IMR-90 (cell line): ENCODE results near the gene SPACA7.

Experiments used
- MXI1 ChIP-seq: IDR thresholded peaks from 2 replicates; pipeline ENCODE4 v1.6.1; 2012; ENCODE audit warnings: low read depth, mild to moderate bottlenecking, low read length, moderate library complexity, borderline replicate concordance
- TF ChIP-seq, protein P1 (sequence below): conservative IDR thresholded peaks from 2 replicates; pipeline ENCODE4 v1.5.1; 2012; ENCODE audit warnings: mild to moderate bottlenecking, low read depth, low read length, improper control_type of control experiment

DNA sequence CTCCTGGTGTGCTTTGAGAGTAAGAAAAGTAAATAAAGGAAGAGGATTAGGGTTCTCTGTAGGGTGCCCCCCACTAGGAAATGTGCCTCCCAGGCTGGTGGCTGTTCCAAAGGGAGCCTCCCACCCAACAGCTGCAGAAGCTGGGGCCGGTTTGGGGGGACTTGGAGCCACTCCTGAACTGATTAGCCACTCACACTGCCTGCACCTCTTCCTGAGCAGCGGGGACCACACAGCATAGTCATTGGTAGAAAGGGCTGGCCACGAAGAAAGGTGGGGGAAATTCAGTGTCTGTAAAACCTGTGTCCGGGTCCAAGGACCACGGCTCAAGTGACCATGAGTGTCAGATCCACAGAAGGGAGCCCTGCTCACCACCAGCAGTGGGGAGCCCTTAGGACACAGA, 55.6 kb downstream of the SPACA7 start:
- no peak for TF ChIP-seq MXI1
- TF ChIP-seq, protein P1, sequence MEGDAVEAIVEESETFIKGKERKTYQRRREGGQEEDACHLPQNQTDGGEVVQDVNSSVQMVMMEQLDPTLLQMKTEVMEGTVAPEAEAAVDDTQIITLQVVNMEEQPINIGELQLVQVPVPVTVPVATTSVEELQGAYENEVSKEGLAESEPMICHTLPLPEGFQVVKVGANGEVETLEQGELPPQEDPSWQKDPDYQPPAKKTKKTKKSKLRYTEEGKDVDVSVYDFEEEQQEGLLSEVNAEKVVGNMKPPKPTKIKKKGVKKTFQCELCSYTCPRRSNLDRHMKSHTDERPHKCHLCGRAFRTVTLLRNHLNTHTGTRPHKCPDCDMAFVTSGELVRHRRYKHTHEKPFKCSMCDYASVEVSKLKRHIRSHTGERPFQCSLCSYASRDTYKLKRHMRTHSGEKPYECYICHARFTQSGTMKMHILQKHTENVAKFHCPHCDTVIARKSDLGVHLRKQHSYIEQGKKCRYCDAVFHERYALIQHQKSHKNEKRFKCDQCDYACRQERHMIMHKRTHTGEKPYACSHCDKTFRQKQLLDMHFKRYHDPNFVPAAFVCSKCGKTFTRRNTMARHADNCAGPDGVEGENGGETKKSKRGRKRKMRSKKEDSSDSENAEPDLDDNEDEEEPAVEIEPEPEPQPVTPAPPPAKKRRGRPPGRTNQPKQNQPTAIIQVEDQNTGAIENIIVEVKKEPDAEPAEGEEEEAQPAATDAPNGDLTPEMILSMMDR: no peak
